Immature natural killer cell (primary cell): ENCODE data around the gene ESYT3. TPM values are rescaled to one million over a fixed set of nuclear protein-coding genes. Genes with fewer than 3 reads are reported as not detected.
A peak's percentile ranks its signal among the peaks of the same experiment; 100 is the strongest.
"Not testable (repeated sequence)": the region's sequence is repeated elsewhere in the genome, so short reads cannot be mapped to it uniquely, and the experiment has no call there.

Source experiments
- DNase-seq, 3 donors: peaks; one replicate each; pipeline ENCODE4 v3.0.0; 2022; ENCODE audit warnings: mixed read lengths in 1 of 3
- H3K27ac Mint-ChIP-seq, 6 donors: one replicate each; pipeline ENCODE4 v1.8.0; 2020; ENCODE audit warnings: mixed read lengths in 6 of 6, mild to moderate bottlenecking in 5 of 6, inconsistent platforms in 4 of 6, moderate library complexity in 3 of 6
- H3K27me3 Mint-ChIP-seq, 3 donors: one replicate each; pipeline ENCODE4 v1.8.0; 2020 to 2021; ENCODE audit warnings: low read depth in 3 of 3, mild to moderate bottlenecking in 3 of 3, mixed read lengths in 3 of 3, moderate library complexity in 3 of 3, inconsistent platforms in 1 of 3
- H3K36me3 Mint-ChIP-seq, 3 donors: one replicate each; pipeline ENCODE4 v1.8.0; 2020; ENCODE audit warnings: mixed read lengths in 3 of 3, inconsistent platforms in 2 of 3, mild to moderate bottlenecking in 2 of 3
- H3K4me1 Mint-ChIP-seq, 2 donors: one replicate each; pipeline ENCODE4 v1.8.0; 2020; ENCODE audit warnings: inconsistent platforms in 2 of 2, mild to moderate bottlenecking in 2 of 2, mixed read lengths in 2 of 2, moderate library complexity in 1 of 2
- H3K4me3 Mint-ChIP-seq, 5 donors: one replicate each; pipeline ENCODE4 v1.8.0; 2020; ENCODE audit warnings: mild to moderate bottlenecking in 5 of 5, mixed read lengths in 5 of 5, inconsistent platforms in 3 of 5, moderate library complexity in 3 of 5
- H3K9me3 Mint-ChIP-seq, 6 donors: one replicate each; pipeline ENCODE4 v1.8.0; 2020; ENCODE audit warnings: mild to moderate bottlenecking in 6 of 6, mixed read lengths in 6 of 6, inconsistent platforms in 4 of 6, moderate library complexity in 3 of 6
- polyA plus RNA-seq, 3 donors: library from polyadenylated mRNA; unstranded; fragments of 300-500 nt; fragmentation: Illumina TruSeq; gene quantifications; one replicate each; pipeline ENCODE4 v1.2.3, GENCODE V29; 2021

ESYT3 gene
- polyA plus RNA-seq, 3 donors from 2014 or later: not detected

- no peak for DNase-seq
- H3K27ac Mint-ChIP-seq: no peak overlapping the region
- no peaks in the 10 kb centered on the region for H3K36me3 Mint-ChIP-seq
- no peaks in the 10 kb centered on the region for H3K4me1 Mint-ChIP-seq
- no peaks in the 10 kb centered on the region for H3K9me3 Mint-ChIP-seq
- H3K27me3 Mint-ChIP-seq: peaks cover 1 to 9% (median 2%) of the 10 kb centered on the region in 3 donors
- no peak overlapping the region for H3K4me3 Mint-ChIP-seq
These were observed 33.8 kb upstream of the ESYT3 start for GRCh38 chr3:138400651-138401070.

- Mint-ChIP-seq H3K27ac (no peak overlapping the region), H3K9me3 (no peaks in the 10 kb centered on the region), H3K4me1 (no peaks in the 10 kb centered on the region), H3K36me3 (no peaks in the 10 kb centered on the region), H3K4me3 (no peak overlapping the region), H3K27me3 (peaks cover 2 to 9% (median 4%) of the 10 kb centered on the region in 3 donors)
- DNase-seq: no peak
These were observed 32.6 kb upstream of the ESYT3 start for GRCh38 chr3:138401834-138402233.

- no peak overlapping the region for H3K4me3 Mint-ChIP-seq
- peaks cover 2 to 8% (median 4%) of the 10 kb centered on the region in 3 donors for H3K27me3 Mint-ChIP-seq
- H3K9me3 Mint-ChIP-seq: no peaks in the 10 kb centered on the region
These were observed 30.3 kb upstream of the ESYT3 start for GRCh38 chr3:138404121-138404520.

GRCh38 chr3:138405001-138405400 is 29.4 kb upstream of the ESYT3 start:
- Mint-ChIP-seq H3K27me3 (peaks cover 2 to 8% (median 4%) of the 10 kb centered on the region in 3 donors), H3K9me3 (no peaks in the 10 kb centered on the region), H3K36me3 (no peaks in the 10 kb centered on the region), H3K4me1 (no peaks in the 10 kb centered on the region), H3K27ac (no peak overlapping the region), H3K4me3 (no peak overlapping the region)
- DNase-seq: no peak

More at GRCh38 chr3:138404121-138404520, 30.3 kb upstream of the ESYT3 start:
- Mint-ChIP-seq H3K36me3 (no peaks in the 10 kb centered on the region), H3K27ac (no peak overlapping the region), H3K4me1 (no peaks in the 10 kb centered on the region)
- no peak for DNase-seq

- Mint-ChIP-seq H3K27me3 (peaks cover 2 to 8% (median 4%) of the 10 kb centered on the region in 3 donors), H3K4me1 (peaks cover 4% of the 10 kb centered on the region in 2 donors), H3K9me3 (no peaks in the 10 kb centered on the region), H3K27ac (no peak overlapping the region), H3K36me3 (no peaks in the 10 kb centered on the region), H3K4me3 (no peak overlapping the region)
- DNase-seq: no peak
These were observed 28.9 kb upstream of the ESYT3 start for GRCh38 chr3:138405486-138405885.

GRCh38 chr3:138406606-138407005 is 27.8 kb upstream of the ESYT3 start:
- H3K36me3 Mint-ChIP-seq: no peaks in the 10 kb centered on the region
- H3K9me3 Mint-ChIP-seq: no peaks in the 10 kb centered on the region
- H3K27ac Mint-ChIP-seq: no peak overlapping the region
- H3K4me3 Mint-ChIP-seq: no peak overlapping the region
- peaks cover 2 to 4% (median 4%) of the 10 kb centered on the region in 3 donors for H3K27me3 Mint-ChIP-seq
- peaks cover 13% of the 10 kb centered on the region in 2 donors for H3K4me1 Mint-ChIP-seq
- DNase-seq: no peak

- Mint-ChIP-seq H3K4me3 (no peak overlapping the region), H3K36me3 (no peaks in the 10 kb centered on the region), H3K27ac (no peak overlapping the region), H3K27me3 (peaks cover 2 to 4% (median 4%) of the 10 kb centered on the region in 3 donors), H3K9me3 (no peaks in the 10 kb centered on the region), H3K4me1 (peaks cover 13% of the 10 kb centered on the region in 2 donors)
- DNase-seq: no peak
These were observed 27.0 kb upstream of the ESYT3 start for GRCh38 chr3:138407236-138407907.

- Mint-ChIP-seq H3K4me1 (peaks cover 13% of the 10 kb centered on the region in 2 donors), H3K27me3 (peaks cover 2 to 4% (median 3%) of the 10 kb centered on the region in 3 donors), H3K36me3 (no peaks in the 10 kb centered on the region), H3K4me3 (no peak overlapping the region), H3K27ac (no peak overlapping the region), H3K9me3 (no peaks in the 10 kb centered on the region)
- DNase-seq: no peak
These were observed 25.5 kb upstream of the ESYT3 start for GRCh38 chr3:138408751-138409570.

GRCh38 chr3:138412821-138413551 is 21.4 kb upstream of the ESYT3 start:
- H3K9me3 Mint-ChIP-seq: no peaks in the 10 kb centered on the region
- peaks cover 0 to 5% (median under 1%) of the 10 kb centered on the region in 3 donors for H3K27me3 Mint-ChIP-seq
- DNase-seq: no peak
- H3K27ac Mint-ChIP-seq: peak overlapping the region in 1 of 6 donors; percentile 58
- peaks cover 13% of the 10 kb centered on the region in 2 donors for H3K4me1 Mint-ChIP-seq
- H3K4me3 Mint-ChIP-seq: no peak overlapping the region
- no peaks in the 10 kb centered on the region for H3K36me3 Mint-ChIP-seq

GRCh38 chr3:138416236-138416635 is 18.2 kb upstream of the ESYT3 start:
- not testable (repeated sequence) for H3K4me3 Mint-ChIP-seq, H3K4me1 Mint-ChIP-seq, H3K9me3 Mint-ChIP-seq, DNase-seq, H3K36me3 Mint-ChIP-seq, H3K27ac Mint-ChIP-seq, H3K27me3 Mint-ChIP-seq

- H3K27ac Mint-ChIP-seq: no peak overlapping the region
- H3K4me3 Mint-ChIP-seq: no peak overlapping the region
- no peaks in the 10 kb centered on the region for H3K4me1 Mint-ChIP-seq
- no peaks in the 10 kb centered on the region for H3K9me3 Mint-ChIP-seq
- DNase-seq: peak; percentile 26 to 45 (median 38)
- peaks cover 2 to 8% (median 5%) of the 10 kb centered on the region in 3 donors for H3K27me3 Mint-ChIP-seq
- H3K36me3 Mint-ChIP-seq: no peaks in the 10 kb centered on the region
These were observed 16.8 kb upstream of the ESYT3 start for GRCh38 chr3:138417559-138417982.

- Mint-ChIP-seq H3K27ac (no peak overlapping the region), H3K27me3 (peaks cover 2 to 8% (median 5%) of the 10 kb centered on the region in 3 donors), H3K9me3 (no peaks in the 10 kb centered on the region), H3K4me1 (no peaks in the 10 kb centered on the region), H3K4me3 (no peak overlapping the region), H3K36me3 (no peaks in the 10 kb centered on the region)
- DNase-seq: no peak
These were observed 15.7 kb upstream of the ESYT3 start for GRCh38 chr3:138418601-138419206.

- no peak overlapping the region for H3K27ac Mint-ChIP-seq
- no peak overlapping the region for H3K4me3 Mint-ChIP-seq
- peaks cover 0 to 8% (median 3%) of the 10 kb centered on the region in 3 donors for H3K27me3 Mint-ChIP-seq
- no peaks in the 10 kb centered on the region for H3K36me3 Mint-ChIP-seq
- H3K9me3 Mint-ChIP-seq: no peaks in the 10 kb centered on the region
- no peaks in the 10 kb centered on the region for H3K4me1 Mint-ChIP-seq
- DNase-seq: no peak
These were observed 11.1 kb upstream of the ESYT3 start for GRCh38 chr3:138423316-138423715.
